BLaER1 (cell line): ENCODE measurements around the gene DYDC2.
A peak's percentile ranks its signal among the peaks of the same experiment; 100 is the strongest.

ENCODE experiments used
- H3K27ac ChIP-seq: shearing (Covaris generic); formaldehyde crosslinking; 2 replicates; pipeline ENCODE4 v1.8.1; 2022
- H3K27me3 ChIP-seq: shearing (Covaris generic); formaldehyde crosslinking; 2 replicates; pipeline ENCODE4 v1.8.1; 2022
- H3K36me3 ChIP-seq: shearing (Covaris generic); formaldehyde crosslinking; 2 replicates; pipeline ENCODE4 v1.8.1; 2022
- H3K4me1 ChIP-seq: shearing (Covaris generic); formaldehyde crosslinking; 2 replicates; pipeline ENCODE4 v1.8.1; 2022
- H3K4me2 ChIP-seq: shearing (Covaris generic); formaldehyde crosslinking; 2 replicates; pipeline ENCODE4 v1.8.1; 2022
- H3K4me3 ChIP-seq: shearing (Covaris generic); formaldehyde crosslinking; 2 replicates; pipeline ENCODE4 v1.8.1; 2022
- H3K9ac ChIP-seq: shearing (Covaris generic); formaldehyde crosslinking; 2 replicates; pipeline ENCODE4 v1.8.1; 2022
- H3K9me3 ChIP-seq: shearing (Covaris generic); formaldehyde crosslinking; 2 replicates; pipeline ENCODE4 v1.8.1; 2022
- H4K20me1 ChIP-seq: shearing (Covaris generic); formaldehyde crosslinking; 2 replicates; pipeline ENCODE4 v1.8.1; 2022
- Cebpa-rat ChIP-seq: shearing (Covaris generic); IDR thresholded peaks from 2 replicates; pipeline ENCODE4 v1.8.1; 2022

Gene DYDC2

DNA sequence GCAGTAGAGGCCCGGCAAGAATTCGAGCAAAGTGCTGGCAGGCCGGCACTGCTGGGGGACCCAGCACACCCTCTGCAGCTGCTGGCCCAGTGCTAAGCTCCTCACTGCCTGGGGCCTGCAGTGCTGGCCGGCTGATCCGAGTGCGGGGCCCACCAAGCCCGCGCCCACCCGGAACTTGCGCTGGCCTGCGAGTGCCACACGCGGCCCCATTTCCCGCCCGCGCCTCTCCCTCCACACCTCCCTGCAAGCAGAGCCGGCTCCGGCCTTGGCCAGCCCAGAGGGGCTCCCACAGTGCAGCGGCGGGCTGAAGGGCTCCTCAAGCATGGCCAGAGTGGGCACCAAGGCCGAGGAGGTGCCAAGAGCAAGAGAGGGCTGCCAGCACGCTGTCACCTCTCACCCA lies 3.1 kb downstream of the DYDC2 start:
- H3K9me3 ChIP-seq: peaks cover 21% of the 10 kb centered on the region
- H3K36me3 ChIP-seq: no peaks in the 10 kb centered on the region
- no peak overlapping the region for H3K9ac ChIP-seq
- no peak overlapping the region for H3K27ac ChIP-seq
- no peak for TF ChIP-seq Cebpa-rat
- H3K27me3 ChIP-seq: peaks cover 22% of the 10 kb centered on the region
- no peak overlapping the region for H3K4me3 ChIP-seq
- no peaks in the 10 kb centered on the region for H4K20me1 ChIP-seq
- peaks cover 17% of the 10 kb centered on the region for H3K4me1 ChIP-seq
- no peak overlapping the region for H3K4me2 ChIP-seq

DNA sequence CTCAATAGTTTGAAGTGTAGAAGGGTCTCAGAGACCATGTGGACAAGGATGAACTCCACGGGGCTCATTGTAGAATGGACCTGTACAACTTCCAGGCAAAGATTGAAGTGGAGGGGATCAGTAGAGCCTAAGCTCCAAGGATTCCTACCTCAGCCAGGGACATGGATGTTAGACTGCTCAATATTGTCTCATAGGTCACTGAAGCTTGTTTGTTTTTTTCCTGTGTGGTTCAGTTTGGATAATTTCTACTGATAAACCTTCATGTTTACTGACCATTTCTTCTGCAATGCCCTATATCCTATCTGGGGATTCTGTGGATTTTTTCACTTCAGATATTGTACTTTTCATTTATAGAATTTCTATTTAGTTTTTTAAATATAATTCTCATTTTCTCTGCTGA lies 8.9 kb downstream of the DYDC2 start:
- Histone ChIP-seq H3K9ac (no peak overlapping the region), H3K27me3 (no peaks in the 10 kb centered on the region), H3K4me3 (no peak overlapping the region), H3K9me3 (peaks cover 30% of the 10 kb centered on the region), H3K27ac (no peak overlapping the region), H3K4me2 (no peak overlapping the region), H3K4me1 (no peaks in the 10 kb centered on the region), H3K36me3 (no peaks in the 10 kb centered on the region), H4K20me1 (no peaks in the 10 kb centered on the region)
- TF ChIP-seq Cebpa-rat: no peak

DNA sequence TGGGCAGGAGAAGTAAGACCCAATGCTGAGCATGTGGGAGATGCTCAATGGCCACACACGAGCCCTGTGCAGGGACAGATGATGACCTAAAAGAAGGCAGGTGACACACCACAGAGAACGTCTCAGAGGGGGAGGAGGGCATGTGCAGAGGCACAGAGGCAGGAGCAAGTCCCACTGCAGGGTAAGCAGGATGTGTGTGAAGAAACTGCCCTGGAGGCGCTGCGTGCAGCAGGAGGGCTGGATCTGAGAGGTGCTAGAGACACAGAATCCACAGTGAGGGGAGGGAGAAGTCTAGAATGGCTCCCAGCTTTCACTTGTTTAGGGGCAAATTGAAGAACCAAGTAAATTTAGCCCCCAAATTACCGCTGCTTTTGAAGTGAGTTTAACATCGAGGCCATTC lies 14.9 kb downstream of the DYDC2 start:
- no peaks in the 10 kb centered on the region for H3K4me1 ChIP-seq
- H3K9me3 ChIP-seq: peaks cover 24% of the 10 kb centered on the region
- H3K9ac ChIP-seq: no peak overlapping the region
- no peak overlapping the region for H3K4me3 ChIP-seq
- no peak overlapping the region for H3K27ac ChIP-seq
- no peaks in the 10 kb centered on the region for H3K27me3 ChIP-seq
- H3K4me2 ChIP-seq: no peak overlapping the region
- no peaks in the 10 kb centered on the region for H3K36me3 ChIP-seq
- no peak for TF ChIP-seq Cebpa-rat
- no peaks in the 10 kb centered on the region for H4K20me1 ChIP-seq

DNA sequence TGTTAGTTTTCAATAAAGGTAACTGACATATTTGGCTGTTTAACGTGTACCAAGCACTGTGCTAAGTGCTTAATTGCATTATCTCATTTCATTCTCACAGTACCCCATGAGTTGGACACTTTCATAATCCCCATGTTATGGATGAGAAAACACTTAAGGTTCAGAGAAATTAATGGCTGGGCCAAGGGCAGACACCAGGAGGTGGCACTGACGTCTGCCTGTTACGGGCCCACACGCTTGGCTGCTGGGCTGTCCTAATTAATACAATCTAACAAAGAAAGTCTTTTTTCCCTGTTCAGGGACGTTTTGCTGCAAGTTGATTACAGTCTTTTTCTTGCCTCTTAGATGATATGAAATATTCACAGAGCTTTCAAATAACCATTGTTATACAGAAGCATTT lies 16.1 kb downstream of the DYDC2 start:
- no peak overlapping the region for H3K4me3 ChIP-seq
- H3K4me2 ChIP-seq: no peak overlapping the region
- peaks cover 9% of the 10 kb centered on the region for H3K4me1 ChIP-seq
- no peak overlapping the region for H3K9ac ChIP-seq
- no peaks in the 10 kb centered on the region for H4K20me1 ChIP-seq
- no peak overlapping the region for H3K27ac ChIP-seq
- peaks cover 12% of the 10 kb centered on the region for H3K9me3 ChIP-seq
- no peaks in the 10 kb centered on the region for H3K27me3 ChIP-seq
- no peak for TF ChIP-seq Cebpa-rat
- no peaks in the 10 kb centered on the region for H3K36me3 ChIP-seq

DNA sequence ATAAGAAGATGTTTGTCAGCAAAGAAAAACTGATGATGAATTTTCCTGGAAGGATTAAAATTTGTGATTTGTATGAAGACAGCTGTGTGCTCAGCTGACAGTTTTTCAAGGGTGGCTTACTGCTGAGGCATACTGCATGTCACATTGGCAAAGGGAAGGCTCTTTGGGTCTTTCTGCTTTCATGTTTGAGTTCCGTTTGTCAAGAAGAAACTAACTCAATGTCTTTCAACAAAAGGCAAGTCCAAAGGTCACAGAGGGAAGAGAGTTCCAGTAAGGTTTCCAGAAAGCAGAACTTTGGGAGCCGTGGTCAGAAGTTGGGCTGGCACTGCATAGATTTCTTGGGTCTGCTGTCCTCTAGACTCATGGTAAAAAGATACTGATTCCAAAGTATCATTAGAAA lies 16.9 kb downstream of the DYDC2 start:
- H3K27me3 ChIP-seq: no peaks in the 10 kb centered on the region
- peaks cover 4% of the 10 kb centered on the region; the same call in 1 of the 2 replicates for H3K9me3 ChIP-seq
- peaks cover 17% of the 10 kb centered on the region for H3K4me1 ChIP-seq
- H3K36me3 ChIP-seq: no peaks in the 10 kb centered on the region
- TF ChIP-seq Cebpa-rat: no peak
- no peak overlapping the region for H3K4me2 ChIP-seq
- H3K4me3 ChIP-seq: no peak overlapping the region
- no peak overlapping the region for H3K9ac ChIP-seq
- no peak overlapping the region for H3K27ac ChIP-seq
- no peaks in the 10 kb centered on the region for H4K20me1 ChIP-seq

DNA sequence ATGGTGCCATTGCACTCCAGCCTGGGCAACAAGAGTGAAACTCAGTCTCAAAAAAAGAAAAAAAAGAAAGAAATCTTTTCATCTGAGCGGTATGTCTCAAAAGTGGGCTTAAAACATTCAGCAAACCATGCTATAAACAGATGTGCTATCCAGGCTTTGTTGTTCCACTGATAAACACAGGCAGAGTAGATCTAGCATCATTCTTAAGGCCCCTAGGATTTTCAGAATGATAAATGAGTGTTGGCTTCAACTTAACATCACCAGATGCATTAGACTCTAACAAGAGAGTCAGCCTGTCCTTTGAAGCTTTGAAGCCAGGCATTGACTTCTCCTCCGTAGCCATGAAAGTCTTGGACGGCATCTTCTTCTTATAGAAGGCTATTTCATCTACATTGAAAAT lies 23.1 kb downstream of the DYDC2 start:
- no peak for TF ChIP-seq Cebpa-rat
- H3K4me3 ChIP-seq: no peak overlapping the region
- H3K9ac ChIP-seq: no peak overlapping the region
- H3K4me2 ChIP-seq: no peak overlapping the region
- no peaks in the 10 kb centered on the region for H4K20me1 ChIP-seq
- no peaks in the 10 kb centered on the region for H3K36me3 ChIP-seq
- H3K27ac ChIP-seq: no peak overlapping the region
- no peaks in the 10 kb centered on the region for H3K27me3 ChIP-seq
- peaks cover 40% of the 10 kb centered on the region for H3K4me1 ChIP-seq
- H3K9me3 ChIP-seq: no peaks in the 10 kb centered on the region

DNA sequence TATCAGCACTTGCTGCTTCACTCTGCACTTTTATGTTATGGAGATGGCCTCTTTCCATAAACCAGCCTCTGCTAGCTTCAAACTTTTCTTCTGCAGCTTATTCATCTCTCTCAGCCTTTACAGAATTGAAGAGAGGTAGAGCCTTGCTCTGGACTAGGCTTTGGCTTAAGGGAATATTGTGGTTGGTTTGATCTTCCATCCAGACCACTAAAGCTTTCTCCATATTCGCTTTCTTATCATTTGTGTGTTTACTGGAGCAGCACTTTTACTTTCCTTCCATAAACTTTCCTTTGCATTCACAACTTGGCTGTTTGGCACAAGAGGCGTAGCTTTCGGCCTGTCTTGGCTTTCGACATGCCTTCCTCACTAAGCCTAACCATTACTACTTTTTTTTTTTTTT lies 23.6 kb downstream of the DYDC2 start:
- H3K4me3 ChIP-seq: no peak overlapping the region
- no peaks in the 10 kb centered on the region for H3K27me3 ChIP-seq
- peaks cover 40% of the 10 kb centered on the region for H3K4me1 ChIP-seq
- H3K9me3 ChIP-seq: no peaks in the 10 kb centered on the region
- H3K4me2 ChIP-seq: peak overlapping the region; percentile 25; the same call in 1 of the 2 replicates
- no peaks in the 10 kb centered on the region for H3K36me3 ChIP-seq
- no peak overlapping the region for H3K9ac ChIP-seq
- H4K20me1 ChIP-seq: no peaks in the 10 kb centered on the region
- no peak overlapping the region for H3K27ac ChIP-seq
- no peak for TF ChIP-seq Cebpa-rat

DNA sequence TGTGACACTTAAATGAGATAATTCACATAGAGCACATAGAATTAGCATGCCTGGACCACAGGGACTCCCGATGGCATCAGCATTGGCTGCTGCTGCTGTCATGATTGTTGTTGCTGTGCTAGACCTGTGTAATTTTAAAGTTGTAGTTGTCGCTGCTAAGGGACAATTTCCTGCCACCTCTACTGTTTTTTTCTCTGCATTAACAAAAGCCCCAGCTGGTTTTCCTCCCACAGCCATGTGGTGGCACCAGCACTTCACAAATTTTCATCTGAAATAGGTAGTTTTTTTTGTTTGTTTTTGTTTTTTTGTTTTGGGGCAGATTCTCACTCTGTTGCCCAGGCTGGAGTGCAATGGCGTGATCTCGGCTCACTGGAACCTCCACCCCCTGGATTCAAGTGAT lies 26.4 kb downstream of the DYDC2 start:
- H3K36me3 ChIP-seq: no peaks in the 10 kb centered on the region
- H3K4me1 ChIP-seq: peaks cover 28% of the 10 kb centered on the region
- no peak overlapping the region for H3K4me3 ChIP-seq
- H4K20me1 ChIP-seq: no peaks in the 10 kb centered on the region
- H3K9ac ChIP-seq: no peak overlapping the region
- TF ChIP-seq Cebpa-rat: no peak
- no peak overlapping the region for H3K27ac ChIP-seq
- H3K9me3 ChIP-seq: no peaks in the 10 kb centered on the region
- peak overlapping the region; percentile 37; the same call in 1 of the 2 replicates for H3K4me2 ChIP-seq
- no peaks in the 10 kb centered on the region for H3K27me3 ChIP-seq

DNA sequence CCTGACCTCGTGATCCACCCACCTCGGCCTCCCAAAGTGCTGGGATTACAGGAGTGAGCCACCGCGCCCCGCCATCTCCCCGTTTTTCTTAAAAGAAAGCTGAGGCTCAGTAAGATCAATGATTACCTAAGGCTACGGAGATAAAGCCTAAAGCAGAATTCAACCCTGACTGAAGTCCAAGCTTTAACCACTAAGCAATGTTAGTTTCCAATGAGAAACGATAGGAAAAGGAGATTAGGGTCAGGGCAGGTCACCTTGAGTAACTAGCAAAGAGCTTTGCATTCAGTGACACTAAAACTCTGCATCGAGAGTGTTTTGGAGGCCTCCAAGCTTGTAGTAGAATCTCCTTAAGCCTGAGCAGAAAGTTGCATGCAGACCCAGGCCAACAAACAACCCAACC lies 34.2 kb downstream of the DYDC2 start:
- H4K20me1 ChIP-seq: no peaks in the 10 kb centered on the region
- no peak overlapping the region for H3K9ac ChIP-seq
- TF ChIP-seq Cebpa-rat: no peak
- no peaks in the 10 kb centered on the region for H3K9me3 ChIP-seq
- no peak overlapping the region for H3K4me2 ChIP-seq
- no peak overlapping the region for H3K4me3 ChIP-seq
- H3K27me3 ChIP-seq: no peaks in the 10 kb centered on the region
- H3K36me3 ChIP-seq: no peaks in the 10 kb centered on the region
- H3K4me1 ChIP-seq: peaks cover 10% of the 10 kb centered on the region
- H3K27ac ChIP-seq: no peak overlapping the region

DNA sequence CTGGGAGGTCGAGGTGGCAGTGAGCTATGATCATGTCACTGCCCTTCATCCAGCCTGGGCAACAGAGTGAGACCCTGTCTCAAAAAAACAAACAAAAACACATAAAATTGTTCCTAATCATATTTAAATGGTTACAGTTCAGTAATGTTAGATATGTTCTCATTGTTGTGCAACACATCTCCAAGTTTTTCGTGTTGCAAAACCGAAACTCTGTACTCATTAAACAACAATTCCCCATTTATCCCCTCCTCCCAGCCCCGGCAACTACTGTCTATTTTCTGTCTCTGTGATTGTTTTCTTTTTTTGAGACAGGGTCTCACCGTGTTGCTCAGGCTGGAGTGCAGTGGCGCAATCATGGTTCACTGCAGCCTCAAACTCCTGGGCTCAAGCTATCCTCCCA lies 35.7 kb downstream of the DYDC2 start:
- no peak overlapping the region for H3K4me2 ChIP-seq
- no peak for TF ChIP-seq Cebpa-rat
- H3K27me3 ChIP-seq: no peaks in the 10 kb centered on the region
- no peak overlapping the region for H3K9ac ChIP-seq
- no peaks in the 10 kb centered on the region for H3K36me3 ChIP-seq
- H3K9me3 ChIP-seq: no peaks in the 10 kb centered on the region
- H3K27ac ChIP-seq: no peak overlapping the region
- H4K20me1 ChIP-seq: no peaks in the 10 kb centered on the region
- H3K4me3 ChIP-seq: no peak overlapping the region
- peaks cover 10% of the 10 kb centered on the region for H3K4me1 ChIP-seq

DNA sequence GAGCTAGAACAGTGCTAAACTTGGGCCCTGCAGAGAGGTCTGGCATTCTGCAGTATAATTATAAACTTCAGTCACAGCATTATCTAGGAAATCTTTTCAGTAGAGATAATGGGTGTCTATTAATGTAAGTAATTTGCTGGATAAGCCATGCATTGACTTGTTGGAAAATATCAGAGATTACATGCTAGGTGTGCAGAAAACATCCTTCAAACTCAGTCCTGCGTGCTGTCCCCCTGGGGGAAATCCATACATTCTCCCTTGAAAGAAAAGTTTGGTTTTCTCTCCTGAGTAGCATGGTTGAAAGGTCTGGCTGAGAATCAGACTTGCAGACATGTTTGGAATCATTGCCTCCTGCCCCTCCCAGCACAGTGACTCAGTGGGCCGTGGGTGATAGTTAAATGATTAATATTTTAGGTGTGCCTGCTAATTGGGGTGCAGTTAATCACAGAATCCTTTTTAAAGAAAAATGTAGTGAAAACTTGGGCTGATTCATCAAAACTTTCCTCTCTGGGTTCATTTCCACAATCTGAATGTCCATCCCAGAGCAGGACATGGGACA lies 37.9 kb downstream of the DYDC2 start:
- Histone ChIP-seq H3K9ac (no peak overlapping the region), H3K9me3 (no peaks in the 10 kb centered on the region), H3K27ac (no peak overlapping the region), H3K36me3 (no peaks in the 10 kb centered on the region), H4K20me1 (no peaks in the 10 kb centered on the region), H3K4me1 (no peaks in the 10 kb centered on the region), H3K4me2 (no peak overlapping the region), H3K4me3 (no peak overlapping the region), H3K27me3 (no peaks in the 10 kb centered on the region)
- no peak for TF ChIP-seq Cebpa-rat
